H9 (cell line): Measurements from ENCODE around the gene CPSF2. TPM values are rescaled to one million over a fixed set of nuclear protein-coding genes. Genes with fewer than 3 reads are reported as not detected.

ENCODE experiments used
- DNase-seq: peaks from one replicate; pipeline ENCODE4 v3.0.0-alpha.2; 2017
- H2AFZ ChIP-seq: one replicate; pipeline ENCODE4 v1.6.1; 2013; ENCODE audit warnings: mild to moderate bottlenecking, low read length, control low read depth, moderate library complexity
- H2AK5ac ChIP-seq: 2 replicates; pipeline ENCODE4 v1.6.1; 2013; ENCODE audit warnings: low read length, control low read depth, mixed read lengths; ENCODE audit not compliant: insufficient read length
- H2BK120ac ChIP-seq: one replicate; pipeline ENCODE4 v1.6.1; 2013; ENCODE audit warnings: low read depth, mild to moderate bottlenecking, low read length, control low read depth, inconsistent platforms; ENCODE audit not compliant: poor library complexity, severe bottlenecking
- H2BK12ac ChIP-seq: 2 replicates; pipeline ENCODE4 v1.6.1; 2013; ENCODE audit warnings: low read length, control low read depth, mixed read lengths, low read depth; ENCODE audit not compliant: insufficient read length
- H2BK15ac ChIP-seq: 2 replicates; pipeline ENCODE4 v1.6.1; 2013; ENCODE audit warnings: low read depth, low read length, control low read depth
- H2BK20ac ChIP-seq: one replicate; pipeline ENCODE4 v1.6.1; 2013; ENCODE audit warnings: low read depth, mild to moderate bottlenecking, low read length, control low read depth, inconsistent platforms; ENCODE audit not compliant: poor library complexity, severe bottlenecking
- H2BK5ac ChIP-seq: 2 replicates; pipeline ENCODE4 v1.6.1; 2013; ENCODE audit warnings: low read length, control low read depth, mixed read lengths; ENCODE audit not compliant: insufficient read length
- H3K14ac ChIP-seq: 2 replicates; pipeline ENCODE4 v1.6.1; 2013; ENCODE audit warnings: low read length, control low read depth; ENCODE audit not compliant: insufficient read depth
- H3K18ac ChIP-seq: 2 replicates; pipeline ENCODE4 v1.6.1; 2013; ENCODE audit warnings: low read depth, mild to moderate bottlenecking, mixed read lengths, low read length, control low read depth; ENCODE audit not compliant: insufficient read length
- H3K23ac ChIP-seq: 2 replicates; pipeline ENCODE4 v1.6.1; 2013; ENCODE audit warnings: low read length, control low read depth, mixed read lengths, low read depth; ENCODE audit not compliant: insufficient read length
- H3K23me2 ChIP-seq: 2 replicates; pipeline ENCODE4 v1.6.1; 2013; ENCODE audit warnings: low read depth, mild to moderate bottlenecking, mixed read lengths, low read length, control low read depth; ENCODE audit not compliant: insufficient read length, poor library complexity, severe bottlenecking
- H3K27ac ChIP-seq: 2 replicates; pipeline ENCODE4 v1.5.1; 2013; ENCODE audit warnings: low read length, control low read depth, mixed read lengths, low read depth; ENCODE audit not compliant: insufficient read length
- H3K27me3 ChIP-seq: 2 replicates; pipeline ENCODE4 v1.6.1; 2013; ENCODE audit warnings: low read length, control low read depth, inconsistent platforms; ENCODE audit not compliant: insufficient read depth
- H3K4ac ChIP-seq: 2 replicates; pipeline ENCODE4 v1.6.1; 2013; ENCODE audit warnings: low read depth, mild to moderate bottlenecking, control low read depth, inconsistent platforms, low read length, moderate library complexity
- H3K4me1 ChIP-seq: 2 replicates; pipeline ENCODE4 v1.6.1; 2013; ENCODE audit warnings: low read length, control low read depth, inconsistent platforms; ENCODE audit not compliant: insufficient read depth
- H3K4me2 ChIP-seq: 2 replicates; pipeline ENCODE4 v1.6.1; 2013; ENCODE audit warnings: low read length, control low read depth, mixed read lengths; ENCODE audit not compliant: insufficient read length, insufficient read depth
- H3K56ac ChIP-seq: 2 replicates; pipeline ENCODE4 v1.6.1; 2013; ENCODE audit warnings: low read depth, mild to moderate bottlenecking, mixed read lengths, low read length, control low read depth; ENCODE audit not compliant: insufficient read length
- H3K79me1 ChIP-seq: 2 replicates; pipeline ENCODE4 v1.6.1; 2013; ENCODE audit warnings: low read depth, mild to moderate bottlenecking, moderate library complexity, low read length, control low read depth, inconsistent platforms; ENCODE audit not compliant: insufficient read depth, poor library complexity, severe bottlenecking
- H3K79me2 ChIP-seq: 2 replicates; pipeline ENCODE4 v1.6.1; 2013; ENCODE audit warnings: low read length, control low read depth, inconsistent platforms; ENCODE audit not compliant: insufficient read depth
- H3K9ac ChIP-seq: 2 replicates; pipeline ENCODE4 v1.6.1; 2013; ENCODE audit warnings: low read length, control low read depth, mixed read lengths; ENCODE audit not compliant: insufficient read length; ENCODE audit errors: extremely low read depth
- H3K9me3 ChIP-seq: one replicate; pipeline ENCODE4 v1.6.1; 2013; ENCODE audit warnings: low read depth, low read length, inconsistent platforms; ENCODE audit not compliant: control insufficient read depth
- H3T11ph ChIP-seq: one replicate; pipeline ENCODE4 v1.6.1; 2013; ENCODE audit warnings: mild to moderate bottlenecking, low read length, control low read depth, inconsistent platforms
- H4K20me1 ChIP-seq: one replicate; pipeline ENCODE4 v1.6.1; 2013; ENCODE audit not compliant: control insufficient read depth, insufficient read length, insufficient read depth
- H4K5ac ChIP-seq: 2 replicates; pipeline ENCODE4 v1.6.1; 2013; ENCODE audit warnings: low read depth, mild to moderate bottlenecking, mixed read lengths, low read length, control low read depth; ENCODE audit not compliant: insufficient read length
- H4K8ac ChIP-seq: replicated peaks from 2 replicates; pipeline ENCODE4 v1.6.1; 2013; ENCODE audit warnings: low read length, control low read depth, mixed read lengths, low read depth; ENCODE audit not compliant: insufficient read length
- H4K91ac ChIP-seq: 2 replicates; pipeline ENCODE4 v1.6.1; 2013; ENCODE audit warnings: low read depth, mild to moderate bottlenecking, moderate library complexity, mixed read lengths, low read length, control low read depth; ENCODE audit not compliant: insufficient read length
- H3K27ac Mint-ChIP-seq, 3 experiments: 2 replicates in 2 of 3; 3 replicates in 1 of 3; pipeline ENCODE4 v1.8.0; 2020 to 2021; ENCODE audit warnings: mixed read lengths in 3 of 3, mild to moderate bottlenecking in 1 of 3, moderate library complexity in 1 of 3
- H3K27me3 Mint-ChIP-seq: 2 replicates; pipeline ENCODE4 v1.8.0; 2021; ENCODE audit warnings: low read depth, mild to moderate bottlenecking, moderate library complexity, mixed read lengths
- H3K36me3 Mint-ChIP-seq, 3 experiments: 2 replicates in 2 of 3; 3 replicates in 1 of 3; pipeline ENCODE4 v1.8.0; 2020 to 2021; ENCODE audit warnings: low read depth in 3 of 3, mixed read lengths in 3 of 3; ENCODE audit not compliant: insufficient read depth in 1 of 3
- H3K4me1 Mint-ChIP-seq, 2 experiments: 2 replicates each; pipeline ENCODE4 v1.8.0; 2020; ENCODE audit warnings: mixed read lengths in 2 of 2
- H3K4me3 Mint-ChIP-seq, 2 experiments: 2 replicates in 1 of 2; 3 replicates in 1 of 2; pipeline ENCODE4 v1.8.0; 2020 to 2021; ENCODE audit warnings: mild to moderate bottlenecking in 2 of 2, mixed read lengths in 2 of 2, moderate library complexity in 1 of 2
- H3K9me3 Mint-ChIP-seq, 2 experiments: 2 replicates in 1 of 2; 3 replicates in 1 of 2; pipeline ENCODE4 v1.8.0; 2020; ENCODE audit warnings: mild to moderate bottlenecking in 2 of 2, mixed read lengths in 2 of 2, moderate library complexity in 1 of 2
- CTCF ChIP-seq: fragments of 200-600 bp; sonication (generic); conservative IDR thresholded peaks from 3 replicates; pipeline ENCODE4 v1.8.0; 2021; ENCODE audit warnings: antibody characterized with exemption, mild to moderate bottlenecking
- WGBS: extraction: QIAGEN DNeasy Blood & Tissue Kit; methylation state at CpG from one replicate; pipeline ENCODE4 v1.1.7; 2013; ENCODE audit warnings: missing lambda C conversion rate, low lambda C conversion rate, mixed read lengths; ENCODE audit not compliant: insufficient read length; ENCODE audit errors: extremely low coverage; 5-methylcytosine and 5-hydroxymethylcytosine counted together
- total RNA-seq: library from RNA; stranded (reverse); gene quantifications from 2 replicates; pipeline ENCODE4 v1.2.1, GENCODE V29; 2021

CPSF2 gene
- total RNA-seq, 1 experiment from 2014 or later, result 108 TPM

GRCh38 chr14:92164958-92165357 is 43.2 kb downstream of the CPSF2 start:
- Histone ChIP-seq H4K5ac (no peak overlapping the region), H3K23me2 (no peaks in the 10 kb centered on the region), H3K27me3 (no peaks in the 10 kb centered on the region), H4K91ac (no peak overlapping the region), H2BK120ac (no peak overlapping the region), H3K23ac (no peak overlapping the region), H2BK15ac (no peak overlapping the region), H3K18ac (no peak overlapping the region), H3K9me3 (no peaks in the 10 kb centered on the region), H3K4ac (no peak overlapping the region), H3K4me1 (no peaks in the 10 kb centered on the region), H2AFZ (no peak overlapping the region), H2BK20ac (no peak overlapping the region), H2BK12ac (no peak overlapping the region), H3K56ac (no peak overlapping the region), H3K27ac (no peak overlapping the region), H3T11ph (no peak overlapping the region), H3K79me2 (no peaks in the 10 kb centered on the region), H3K14ac (no peak overlapping the region), H2BK5ac (no peak overlapping the region), H4K8ac (no peak overlapping the region), H2AK5ac (no peak overlapping the region), H3K4me2 (no peak overlapping the region), H3K9ac (no peak overlapping the region), H3K79me1 (no peaks in the 10 kb centered on the region), H4K20me1 (no peaks in the 10 kb centered on the region)
- TF ChIP-seq CTCF, result no peak
- DNase-seq, result no peak
- no peaks in the 10 kb centered on the region for H3K4me1 Mint-ChIP-seq
- H3K27me3 Mint-ChIP-seq, result no peaks in the 10 kb centered on the region
- peaks cover 55 to 74% (median 69%) of the 10 kb centered on the region in 3 experiments for H3K36me3 Mint-ChIP-seq
- H3K9me3 Mint-ChIP-seq, result peaks cover 19 to 31% of the 10 kb centered on the region in 2 experiments
- WGBS, result no CpG with 5 or more reads among the region's 2 CpGs
- H3K27ac Mint-ChIP-seq, result no peak overlapping the region
- no peak overlapping the region for H3K4me3 Mint-ChIP-seq
